DOHH2 (cell line): ENCODE data around the gene MYH15.

Source experiments
- EZH2phosphoT487 ChIP-seq: fragments of 200-600 bp; sonication (generic); IDR thresholded peaks from 2 replicates; pipeline ENCODE4 v1.6.1; 2017; ENCODE audit warnings: borderline replicate concordance, mild to moderate bottlenecking, antibody characterized with exemption, low read length, moderate library complexity, mixed read lengths
- TF ChIP-seq, protein P1 (sequence below): fragments of 200-600 bp; sonication (generic); IDR thresholded peaks from one replicate; pipeline ENCODE4 v1.5.1; 2014; ENCODE audit warnings: antibody characterized with exemption, mild to moderate bottlenecking, low read depth, low read length; ENCODE audit not compliant: poor library complexity, severe bottlenecking

DNA sequence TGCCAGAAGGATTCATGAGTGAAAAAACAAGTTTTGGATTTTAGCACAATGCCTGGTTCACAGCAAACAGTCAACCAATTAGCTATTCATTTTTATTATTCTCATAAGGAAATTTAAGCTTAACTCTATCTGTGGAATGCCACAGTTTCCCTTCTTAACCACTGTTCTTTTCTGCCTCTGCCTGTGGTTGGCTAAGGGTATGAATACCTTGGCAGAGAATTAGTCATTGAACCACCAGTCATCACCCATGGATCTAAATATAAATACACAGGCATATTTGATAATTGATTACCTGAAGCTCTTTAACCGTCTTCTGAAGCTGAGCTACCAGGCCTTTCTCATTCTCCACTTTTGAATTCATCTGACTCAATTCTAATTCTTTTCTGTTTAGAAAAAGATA is 79.9 kb downstream of the MYH15 start:
- TF ChIP-seq, protein P1, sequence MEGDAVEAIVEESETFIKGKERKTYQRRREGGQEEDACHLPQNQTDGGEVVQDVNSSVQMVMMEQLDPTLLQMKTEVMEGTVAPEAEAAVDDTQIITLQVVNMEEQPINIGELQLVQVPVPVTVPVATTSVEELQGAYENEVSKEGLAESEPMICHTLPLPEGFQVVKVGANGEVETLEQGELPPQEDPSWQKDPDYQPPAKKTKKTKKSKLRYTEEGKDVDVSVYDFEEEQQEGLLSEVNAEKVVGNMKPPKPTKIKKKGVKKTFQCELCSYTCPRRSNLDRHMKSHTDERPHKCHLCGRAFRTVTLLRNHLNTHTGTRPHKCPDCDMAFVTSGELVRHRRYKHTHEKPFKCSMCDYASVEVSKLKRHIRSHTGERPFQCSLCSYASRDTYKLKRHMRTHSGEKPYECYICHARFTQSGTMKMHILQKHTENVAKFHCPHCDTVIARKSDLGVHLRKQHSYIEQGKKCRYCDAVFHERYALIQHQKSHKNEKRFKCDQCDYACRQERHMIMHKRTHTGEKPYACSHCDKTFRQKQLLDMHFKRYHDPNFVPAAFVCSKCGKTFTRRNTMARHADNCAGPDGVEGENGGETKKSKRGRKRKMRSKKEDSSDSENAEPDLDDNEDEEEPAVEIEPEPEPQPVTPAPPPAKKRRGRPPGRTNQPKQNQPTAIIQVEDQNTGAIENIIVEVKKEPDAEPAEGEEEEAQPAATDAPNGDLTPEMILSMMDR = no peak
- TF ChIP-seq EZH2phosphoT487 = no peak
